HG03097 (cell line): Measurements from ENCODE around the gene SLC22A23.

Source experiments
- ATAC-seq: cut with Tn5 transposase; IDR thresholded peaks from one replicate; pipeline ENCODE4 v1.9.1; 2021; ENCODE audit not compliant: unreplicated experiment, low FRiP score

Gene SLC22A23

GRCh38 chr6:3356824-3357420 lies 99.9 kb downstream of the SLC22A23 start:
- ATAC-seq = no peak

GRCh38 chr6:3356056-3356823 lies 100.6 kb downstream of the SLC22A23 start:
- peak; percentile 63 for ATAC-seq

GRCh38 chr6:3355358-3356055 lies 101.3 kb downstream of the SLC22A23 start:
- no peak for ATAC-seq

- ATAC-seq = no peak
These were observed 101.9 kb downstream of the SLC22A23 start for GRCh38 chr6:3355011-3355357.

GRCh38 chr6:3353939-3354338 lies 102.9 kb downstream of the SLC22A23 start:
- ATAC-seq = no peak

- ATAC-seq = no peak
These were observed 103.5 kb downstream of the SLC22A23 start for GRCh38 chr6:3353213-3353903.

GRCh38 chr6:3352678-3353077 lies 104.2 kb downstream of the SLC22A23 start:
- ATAC-seq = no peak

GRCh38 chr6:3351829-3352524 lies 104.9 kb downstream of the SLC22A23 start:
- no peak for ATAC-seq

- no peak for ATAC-seq
These were observed 105.7 kb downstream of the SLC22A23 start for GRCh38 chr6:3351105-3351676.

- no peak for ATAC-seq
These were observed 106.5 kb downstream of the SLC22A23 start for GRCh38 chr6:3350252-3350796.

GRCh38 chr6:3349388-3350251 lies 107.2 kb downstream of the SLC22A23 start:
- no peak for ATAC-seq

GRCh38 chr6:3348821-3349220 lies 108.0 kb downstream of the SLC22A23 start:
- ATAC-seq = no peak

GRCh38 chr6:3347826-3348225 lies 109.0 kb downstream of the SLC22A23 start:
- ATAC-seq = no peak

- no peak for ATAC-seq
These were observed 109.6 kb downstream of the SLC22A23 start for GRCh38 chr6:3347247-3347646.

GRCh38 chr6:3346476-3346875 lies 110.4 kb downstream of the SLC22A23 start:
- ATAC-seq = no peak

GRCh38 chr6:3345836-3346235 lies 111.0 kb downstream of the SLC22A23 start:
- no peak for ATAC-seq

GRCh38 chr6:3343089-3343883 lies 113.6 kb downstream of the SLC22A23 start:
- no peak for ATAC-seq

- ATAC-seq = no peak
These were observed 115.4 kb downstream of the SLC22A23 start for GRCh38 chr6:3341467-3341866.
